ENCODE measurements around the gene ABCC5. TPM values are rescaled to one million over a fixed set of nuclear protein-coding genes. Genes with fewer than 3 reads are reported as not detected.
A peak's percentile ranks its signal among the peaks of the same experiment; 100 is the strongest.
"Not testable (repeated sequence)": the region's sequence is repeated elsewhere in the genome, so short reads cannot be mapped to it uniquely, and the experiment has no call there.

The ABCC5 gene
- total RNA-seq, 3 donors from 2014 or later, result 34.4 to 45.7 (median 39.4) TPM

- peak; percentile 78 for ATAC-seq
- TF ChIP-seq, protein P1, sequence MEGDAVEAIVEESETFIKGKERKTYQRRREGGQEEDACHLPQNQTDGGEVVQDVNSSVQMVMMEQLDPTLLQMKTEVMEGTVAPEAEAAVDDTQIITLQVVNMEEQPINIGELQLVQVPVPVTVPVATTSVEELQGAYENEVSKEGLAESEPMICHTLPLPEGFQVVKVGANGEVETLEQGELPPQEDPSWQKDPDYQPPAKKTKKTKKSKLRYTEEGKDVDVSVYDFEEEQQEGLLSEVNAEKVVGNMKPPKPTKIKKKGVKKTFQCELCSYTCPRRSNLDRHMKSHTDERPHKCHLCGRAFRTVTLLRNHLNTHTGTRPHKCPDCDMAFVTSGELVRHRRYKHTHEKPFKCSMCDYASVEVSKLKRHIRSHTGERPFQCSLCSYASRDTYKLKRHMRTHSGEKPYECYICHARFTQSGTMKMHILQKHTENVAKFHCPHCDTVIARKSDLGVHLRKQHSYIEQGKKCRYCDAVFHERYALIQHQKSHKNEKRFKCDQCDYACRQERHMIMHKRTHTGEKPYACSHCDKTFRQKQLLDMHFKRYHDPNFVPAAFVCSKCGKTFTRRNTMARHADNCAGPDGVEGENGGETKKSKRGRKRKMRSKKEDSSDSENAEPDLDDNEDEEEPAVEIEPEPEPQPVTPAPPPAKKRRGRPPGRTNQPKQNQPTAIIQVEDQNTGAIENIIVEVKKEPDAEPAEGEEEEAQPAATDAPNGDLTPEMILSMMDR (IDR thresholded peaks at IDR 0.05), result no peak
- H3K36me3 ChIP-seq (ENCODE audit: low read depth), result no peaks in the 10 kb centered on the region
- H3K4me1 ChIP-seq (ENCODE audit: low read depth), result peaks cover 32% of the 10 kb centered on the region
- H3K4me3 ChIP-seq, result no peak overlapping the region
- peak in 1 of 3 donors; percentile 31 for DNase-seq
- intact Hi-C loops (cut with DNase I, micrococcal nuclease), result loop anchor here in 1 of 2 donors (10.0 kb wide), 1 partner anchor 117 kb away; no protein-coding TSS in a partner anchor
- H3K9me3 ChIP-seq, result no peaks in the 10 kb centered on the region
These were observed 5.5 kb downstream of the ABCC5 start for GRCh38 chr3:184011937-184012889.

GRCh38 chr3:184011230-184011876, 6.3 kb downstream of the ABCC5 start:
- Histone ChIP-seq H3K36me3 (ENCODE audit: low read depth) (no peaks in the 10 kb centered on the region), H3K4me3 (no peak overlapping the region), H3K9me3 (no peaks in the 10 kb centered on the region), H3K4me1 (ENCODE audit: low read depth) (peaks cover 31% of the 10 kb centered on the region)
- TF ChIP-seq, protein P1 (IDR thresholded peaks at IDR 0.05), result no peak
- ATAC-seq (no peak), DNase-seq (no peak)
- intact Hi-C loops (cut with DNase I, micrococcal nuclease), result loop anchor here in 1 of 2 donors (10.0 kb wide), 1 partner anchor 117 kb away; no protein-coding TSS in a partner anchor

DNA sequence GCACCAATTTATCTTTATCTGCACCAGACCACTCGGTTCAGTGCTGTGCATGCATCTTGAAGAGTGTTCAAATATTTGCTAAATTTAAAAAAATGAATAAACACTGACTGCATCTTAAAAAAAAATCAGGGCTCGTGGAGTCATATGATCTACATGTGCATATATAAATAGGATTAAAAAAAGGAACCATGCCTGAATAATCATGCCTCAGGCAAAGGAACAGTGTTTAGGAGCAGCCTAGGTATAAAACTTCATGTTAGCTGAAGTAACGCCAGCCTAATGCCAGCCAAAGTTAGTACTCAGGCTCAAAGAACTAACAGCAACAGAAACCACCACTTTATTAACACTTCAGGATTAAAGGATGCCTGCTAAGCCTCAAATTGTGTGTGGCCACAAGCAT, 9.5 kb downstream of the ABCC5 start:
- intact Hi-C loops (cut with DNase I, micrococcal nuclease), result no loop called here
- no peak for ATAC-seq
- no peaks in the 10 kb centered on the region for H3K36me3 ChIP-seq (ENCODE audit: low read depth)

GRCh38 chr3:184007143-184007813, 10.4 kb downstream of the ABCC5 start:
- peak in 2 of 3 donors; percentile 58 to 59 for DNase-seq
- intact Hi-C loops (cut with DNase I, micrococcal nuclease); H3K36me3 ChIP-seq (ENCODE audit: low read depth); H3K9me3 ChIP-seq; H3K4me3 ChIP-seq: not testable (repeated sequence)
- ATAC-seq, result peak; percentile 45
- H3K4me1 ChIP-seq (ENCODE audit: low read depth), result peaks cover 17% of the 10 kb centered on the region

More for the DNA sequence above, 9.5 kb downstream of the ABCC5 start:
- Histone ChIP-seq H3K4me1 (ENCODE audit: low read depth) (peaks cover 23% of the 10 kb centered on the region), H3K4me3 (no peak overlapping the region), H3K9me3 (no peaks in the 10 kb centered on the region)
- no peak for DNase-seq
- TF ChIP-seq, protein P1 (IDR thresholded peaks at IDR 0.05), result no peak

DNA sequence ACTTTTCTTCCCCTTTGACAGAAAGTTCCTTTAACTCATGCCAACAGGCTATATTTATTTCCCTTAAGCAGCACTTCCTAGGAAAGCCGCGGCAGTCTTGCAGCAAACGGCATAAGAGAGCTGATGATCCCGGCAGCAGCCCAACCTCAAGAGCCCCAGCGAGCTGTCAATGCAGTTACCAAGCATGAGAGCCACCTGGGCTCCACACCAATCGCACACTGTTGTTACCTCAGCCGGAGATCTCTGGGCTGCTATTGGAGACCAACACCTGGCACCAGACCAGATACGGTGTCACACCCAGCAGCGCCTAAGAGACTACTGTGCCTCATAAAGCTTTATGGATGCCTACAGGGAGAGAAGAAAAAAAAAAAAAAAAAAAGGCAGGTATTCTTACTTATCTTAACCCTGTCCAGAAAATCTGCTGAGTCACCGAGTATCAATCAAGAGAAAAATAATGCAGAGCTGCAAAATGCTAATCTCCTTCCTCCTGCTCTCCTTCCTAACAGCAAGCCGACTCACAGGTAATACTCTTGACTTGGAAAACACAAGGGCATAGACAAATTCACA, 11.7 kb downstream of the ABCC5 start:
- intact Hi-C loops (cut with DNase I, micrococcal nuclease), result no loop called here
- peak; percentile 97 for ATAC-seq
- Histone ChIP-seq H3K4me1 (ENCODE audit: low read depth) (peaks cover 17% of the 10 kb centered on the region), H3K4me3 (no peak overlapping the region), H3K36me3 (ENCODE audit: low read depth) (no peaks in the 10 kb centered on the region), H3K9me3 (no peaks in the 10 kb centered on the region)
- DNase-seq, result peak; percentile 88 to 94 (median 91)
- TF ChIP-seq, protein P1 (IDR thresholded peaks at IDR 0.05), result no peak

Measured in mucosa of descending colon (tissue), 3 donors.